ENCODE data around the gene CYP1A1. TPM values are rescaled to one million over a fixed set of nuclear protein-coding genes. Genes with fewer than 3 reads are reported as not detected.
"Not testable (repeated sequence)": the region's sequence is repeated elsewhere in the genome, so short reads cannot be mapped to it uniquely, and the experiment has no call there.

The CYP1A1 gene
- total RNA-seq, 4 donors from 2014 or later: 1.9 to 8.3 (median 3.6) TPM; not detected in 1

- TF ChIP-seq CTCF (IDR thresholded peaks at IDR 0.05): no peak
- ATAC-seq (ENCODE audit: low FRiP score): no peak
These were observed 27.2 kb upstream of the CYP1A1 start for GRCh38 chr15:74752531-74752930.

GRCh38 chr15:74752011-74752410 is 26.7 kb upstream of the CYP1A1 start:
- ATAC-seq (ENCODE audit: low FRiP score) (no peak), DNase-seq (ENCODE audit: low spot score) (no peak)
- no peak for TF ChIP-seq CTCF (IDR thresholded peaks at IDR 0.05)

More at GRCh38 chr15:74752531-74752930, 27.2 kb upstream of the CYP1A1 start:
- no peak for DNase-seq (ENCODE audit: low spot score)

GRCh38 chr15:74750751-74751150 is 25.4 kb upstream of the CYP1A1 start:
- no peak for TF ChIP-seq CTCF (IDR thresholded peaks at IDR 0.05)
- DNase-seq (ENCODE audit: low spot score): no peak
- no peak for ATAC-seq (ENCODE audit: low FRiP score)

GRCh38 chr15:74749832-74750231 is 24.5 kb upstream of the CYP1A1 start:
- ATAC-seq (ENCODE audit: low FRiP score) (no peak), DNase-seq (ENCODE audit: low spot score) (no peak)
- no peak for TF ChIP-seq CTCF (IDR thresholded peaks at IDR 0.05)

- TF ChIP-seq CTCF (IDR thresholded peaks at IDR 0.05): no peak
- ATAC-seq (ENCODE audit: low FRiP score) (no peak), DNase-seq (ENCODE audit: low spot score) (no peak)
These were observed 23.1 kb upstream of the CYP1A1 start, which contains the start of gene CYP1A2 for GRCh38 chr15:74748322-74748946. CYP1A2 (plus strand) TSS chr15:74748845; CDS start chr15:74749739, 894 bp downstream.

- ATAC-seq (ENCODE audit: low FRiP score) (no peak), DNase-seq (ENCODE audit: low spot score) (no peak)
- TF ChIP-seq CTCF (IDR thresholded peaks at IDR 0.05): no peak
These were observed 21.1 kb upstream of the CYP1A1 start for GRCh38 chr15:74746389-74746788.

- ATAC-seq (ENCODE audit: low FRiP score) (no peak), DNase-seq (ENCODE audit: low spot score) (no peak)
- TF ChIP-seq CTCF (IDR thresholded peaks at IDR 0.05): no peak
These were observed 17.1 kb upstream of the CYP1A1 start for GRCh38 chr15:74742422-74742821.

- not testable (repeated sequence) for DNase-seq (ENCODE audit: low spot score)
These were observed 12.9 kb upstream of the CYP1A1 start for GRCh38 chr15:74738239-74738638.

More at GRCh38 chr15:74738239-74738638, 12.9 kb upstream of the CYP1A1 start:
- not testable (repeated sequence) for ATAC-seq (ENCODE audit: low FRiP score)

All from omental fat pad (tissue), 4 donors.